Heart right ventricle (tissue), 16 donors: ENCODE results near the gene MRPS26. TPM values are rescaled to one million over a fixed set of nuclear protein-coding genes. Genes with fewer than 3 reads are reported as not detected.
"Not testable (repeated sequence)": the region's sequence is repeated elsewhere in the genome, so short reads cannot be mapped to it uniquely, and the experiment has no call there.

Experiments used
- ATAC-seq, 8 donors: fragments of 200-7000 bp; cut with Tn5 transposase; one replicate each; pipeline ENCODE4 v1.9.1; 2020; ENCODE audit warnings: mild to moderate bottlenecking in 8 of 8, moderate library complexity in 8 of 8, moderate number of reproducible peaks in 1 of 8
- DNase-seq, 2 donors: peaks; one replicate each; pipeline ENCODE4 v3.0.0-alpha.2; 2020
- H3K27ac ChIP-seq, 10 donors: fragments of 200-600 bp; sonication (generic) in 2 of 10; one replicate each; pipeline versions ENCODE4 v1.5.0 to v1.8.0; 2020 to 2022; ENCODE audit warnings: mild to moderate bottlenecking in 3 of 10
- H3K27me3 ChIP-seq, 7 donors: fragments of 200-600 bp; one replicate each; pipeline ENCODE4 v1.8.0; 2021 to 2022; ENCODE audit warnings: mild to moderate bottlenecking in 2 of 7
- H3K36me3 ChIP-seq, 9 donors: fragments of 200-600 bp; sonication (generic) in 1 of 9; one replicate each; pipeline versions ENCODE4 v1.5.0 to v1.8.0; 2020 to 2022; ENCODE audit warnings: mild to moderate bottlenecking in 2 of 9
- H3K4me1 ChIP-seq, 9 donors: fragments of 200-600 bp; sonication (generic) in 1 of 9; one replicate each; pipeline versions ENCODE4 v1.5.0 to v1.8.0; 2020 to 2022; ENCODE audit warnings: mild to moderate bottlenecking in 4 of 9
- H3K4me3 ChIP-seq, 10 donors: fragments of 200-600 bp; sonication (generic) in 2 of 10; one replicate each; pipeline versions ENCODE4 v1.5.0 to v1.8.0; 2020 to 2022; ENCODE audit warnings: mild to moderate bottlenecking in 7 of 10, moderate library complexity in 2 of 10
- H3K9me3 ChIP-seq, 11 donors: fragments of 200-600 bp in 10 of 11; sonication (generic) in 2 of 11; one replicate each; pipeline versions ENCODE4 v1.5.0 to v1.8.0; 2013 to 2022; ENCODE audit warnings: mild to moderate bottlenecking in 2 of 11, control low read depth in 1 of 11, moderate library complexity in 1 of 11
- WGBS, 2 donors: extraction: QIAGEN DNeasy Blood & Tissue Kit; methylation state at CpG; one replicate each; pipeline ENCODE4 v1.1.7; 2013; ENCODE audit warnings: inconsistent platforms in 1 of 2; 5-methylcytosine and 5-hydroxymethylcytosine counted together
- intact Hi-C, 10 donors: fragments of 100-400 bp; cut with DNase I; formaldehyde crosslinking; loops; one replicate each; pipeline versions ENCODE4 v1.11.1 to v1.14.2; 2022
- polyA plus RNA-seq, 2 donors: library from polyadenylated mRNA; stranded (reverse); fragments of 200-250 nt; gene quantifications; one replicate each; pipeline ENCODE4 v1.2.3, GENCODE V29; 2013
- total RNA-seq, 10 donors: library from RNA; stranded (reverse); fragmentation: NEBNext Ultra II Directional in 3 of 10; extraction: Animal tissue kit (Norgen Biotek cat#: 25700) in 3 of 10; gene quantifications; one replicate each; pipeline versions ENCODE4 v1.2.1 to v1.2.4, GENCODE V29; 2021 to 2023
- TF ChIP-seq, protein P1 (sequence below), 9 donors: fragments of 200-600 bp; sonication (generic) in 2 of 9; IDR thresholded peaks; one replicate each; pipeline versions ENCODE4 v1.5.0 to v1.8.0; 2021 to 2022; ENCODE audit warnings: antibody characterized with exemption in 9 of 9, mild to moderate bottlenecking in 5 of 9, moderate library complexity in 1 of 9
- donor health status: Arrhythmogenic right ventricular cardiomyopathy.
- donor health status: ischemic (EF 13 %, LVEDD 7.1; RV severe dilation, severe dysfunction).
- donor health status: healthy with polysubstance abuse.
- donor health status: DM: no; HTN: yes; CAD: no.
- donor health status: DM: no; HTN: no; CAD: no.
- donor health status: ischemic (EF 25% LVEDD 6.9; RV normal size, moderate dysfunction).
- donor health status: ischemic (EF 25% LVEDD 5.7; RV mildly dilated, moderate dysfunction).
- donor health status: healthy.
- donor health status: DM: yes; HTN: yes; CAD: no.
- donor health status: Ischemic cardiomyopathy.
- donor health status: ischemic (EF 35%, LVEDD 5.7; RV mildly dilated, moderate dysfunction).
- donor health status: nonischemic (EF 11% LVEDD 7.7; RV severe dilation, severe dysfunction).
- donor health status: DM: yes; HTN: yes; CAD: no.
- donor health status: PGD.
- donor health status: ischemic (EF 29% LVEDD 5.4; RV normal size, mild dysfunction).
- donor health status: nonischemic (EF 23%, LVEDD 6.1; RV moderate dilation, normal function).

The MRPS26 gene
- total and polyA plus RNA-seq, 12 donors, result 39.1 to 119 (median 52.4) TPM

GRCh38 chr20:3014179-3014578 lies 31.7 kb upstream of the MRPS26 start:
- no peak overlapping the region for H3K4me3 ChIP-seq
- H3K27me3 ChIP-seq, result no peaks in the 10 kb centered on the region
- ATAC-seq (no peak), DNase-seq (no peak)
- TF ChIP-seq, protein P1, sequence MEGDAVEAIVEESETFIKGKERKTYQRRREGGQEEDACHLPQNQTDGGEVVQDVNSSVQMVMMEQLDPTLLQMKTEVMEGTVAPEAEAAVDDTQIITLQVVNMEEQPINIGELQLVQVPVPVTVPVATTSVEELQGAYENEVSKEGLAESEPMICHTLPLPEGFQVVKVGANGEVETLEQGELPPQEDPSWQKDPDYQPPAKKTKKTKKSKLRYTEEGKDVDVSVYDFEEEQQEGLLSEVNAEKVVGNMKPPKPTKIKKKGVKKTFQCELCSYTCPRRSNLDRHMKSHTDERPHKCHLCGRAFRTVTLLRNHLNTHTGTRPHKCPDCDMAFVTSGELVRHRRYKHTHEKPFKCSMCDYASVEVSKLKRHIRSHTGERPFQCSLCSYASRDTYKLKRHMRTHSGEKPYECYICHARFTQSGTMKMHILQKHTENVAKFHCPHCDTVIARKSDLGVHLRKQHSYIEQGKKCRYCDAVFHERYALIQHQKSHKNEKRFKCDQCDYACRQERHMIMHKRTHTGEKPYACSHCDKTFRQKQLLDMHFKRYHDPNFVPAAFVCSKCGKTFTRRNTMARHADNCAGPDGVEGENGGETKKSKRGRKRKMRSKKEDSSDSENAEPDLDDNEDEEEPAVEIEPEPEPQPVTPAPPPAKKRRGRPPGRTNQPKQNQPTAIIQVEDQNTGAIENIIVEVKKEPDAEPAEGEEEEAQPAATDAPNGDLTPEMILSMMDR (IDR thresholded peaks at IDR 0.05), result no peak
- H3K4me1 ChIP-seq, result no peaks in the 10 kb centered on the region
- H3K9me3 ChIP-seq, result no peaks in the 10 kb centered on the region
- 98 to 99% methylated on average over 7 of the region's 7 CpGs for WGBS, 2 donors
- peaks cover 0 to 89% (median 11%) of the 10 kb centered on the region in 9 donors for H3K36me3 ChIP-seq
- intact Hi-C loops, result loop anchor here in 1 of 10 donors (10.0 kb wide), 1 partner anchor 149 kb away; no protein-coding TSS in a partner anchor
- H3K27ac ChIP-seq, result no peak overlapping the region

GRCh38 chr20:3014662-3015061 lies 31.2 kb upstream of the MRPS26 start:
- Histone ChIP-seq H3K27ac (no peak overlapping the region), H3K4me1 (no peaks in the 10 kb centered on the region), H3K27me3 (no peaks in the 10 kb centered on the region), H3K36me3 (peaks cover 0 to 84% (median 11%) of the 10 kb centered on the region in 9 donors), H3K9me3 (no peaks in the 10 kb centered on the region), H3K4me3 (no peak overlapping the region)
- WGBS, 2 donors, result 83 to 88% methylated on average over 3 of the region's 3 CpGs
- intact Hi-C loops, result loop anchor here in 1 of 10 donors (10.0 kb wide), 1 partner anchor 150 kb away; no protein-coding TSS in a partner anchor
- DNase-seq (no peak), ATAC-seq (no peak)
- TF ChIP-seq, protein P1 (IDR thresholded peaks at IDR 0.05), result no peak

DNA sequence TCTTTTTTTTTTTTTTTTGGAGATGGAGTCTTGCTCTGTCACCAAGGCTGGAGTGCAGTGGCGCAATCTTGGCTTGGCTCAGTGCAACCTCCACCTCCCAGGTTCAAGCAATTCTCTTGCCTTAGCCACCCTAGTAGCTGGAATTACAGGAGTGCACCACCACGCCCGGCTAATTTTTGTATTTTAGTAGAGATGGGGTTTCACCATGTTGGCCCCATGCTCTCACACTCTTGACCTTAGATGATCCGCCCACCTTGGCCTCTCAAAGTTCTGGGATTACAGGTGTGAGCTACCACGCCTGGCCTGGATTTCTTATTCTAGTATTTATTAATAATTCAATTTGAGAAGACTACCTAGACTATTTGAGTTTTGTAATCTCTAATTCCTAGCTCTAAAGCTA lies 30.6 kb upstream of the MRPS26 start:
- ATAC-seq, result not testable (repeated sequence)
- WGBS, 2 donors, result 97 to 98% methylated on average over 5 of the region's 5 CpGs

GRCh38 chr20:3021327-3021726 lies 24.5 kb upstream of the MRPS26 start:
- TF ChIP-seq, protein P1 (IDR thresholded peaks at IDR 0.05), result no peak
- ATAC-seq (peak in 1 of 8 donors; percentile 20), DNase-seq (no peak)
- Histone ChIP-seq H3K4me3 (no peak overlapping the region), H3K9me3 (no peaks in the 10 kb centered on the region), H3K36me3 (peaks cover 0 to 79% (median 45%) of the 10 kb centered on the region in 9 donors), H3K4me1 (no peaks in the 10 kb centered on the region), H3K27ac (no peak overlapping the region), H3K27me3 (no peaks in the 10 kb centered on the region)
- WGBS, 2 donors, result 91 to 96% methylated on average over 4 of the region's 4 CpGs
- intact Hi-C loops, result no loop called here

More for the DNA sequence above, 30.6 kb upstream of the MRPS26 start:
- peaks cover 0 to 78% (median 11%) of the 10 kb centered on the region in 9 donors for H3K36me3 ChIP-seq
- not testable (repeated sequence) for DNase-seq, H3K9me3 ChIP-seq, H3K4me1 ChIP-seq, H3K27me3 ChIP-seq, H3K4me3 ChIP-seq, H3K27ac ChIP-seq
- intact Hi-C loops, result loop anchor here in 1 of 10 donors (10.0 kb wide), 1 partner anchor 151 kb away; no protein-coding TSS in a partner anchor

DNA sequence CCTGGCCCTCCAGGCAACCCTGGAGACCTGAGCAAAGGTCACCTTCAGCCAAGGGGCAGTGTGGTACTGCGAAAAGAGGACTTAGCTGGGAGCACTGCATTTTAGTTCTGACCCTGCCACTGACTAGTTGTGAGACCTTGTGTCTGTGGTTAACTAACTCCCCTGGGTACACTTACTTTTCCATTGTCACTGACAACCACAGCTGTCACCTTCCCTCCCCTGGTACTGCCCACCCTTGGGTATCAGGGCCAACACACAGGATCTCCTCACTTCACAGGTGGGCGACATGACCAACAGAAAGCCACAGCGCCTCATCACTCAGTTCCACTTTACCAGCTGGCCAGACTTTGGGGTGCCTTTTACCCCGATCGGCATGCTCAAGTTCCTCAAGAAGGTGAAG lies 24.1 kb upstream of the MRPS26 start:
- H3K36me3 ChIP-seq, result peaks cover 0 to 79% (median 49%) of the 10 kb centered on the region in 9 donors
- no peaks in the 10 kb centered on the region for H3K27me3 ChIP-seq
- H3K4me3 ChIP-seq, result no peak overlapping the region
- H3K4me1 ChIP-seq, result no peaks in the 10 kb centered on the region
- TF ChIP-seq, protein P1 (IDR thresholded peaks at IDR 0.05), result no peak
- no peak overlapping the region for H3K27ac ChIP-seq
- ATAC-seq (peak in 2 of 8 donors; percentile 20 to 38), DNase-seq (no peak)
- intact Hi-C loops, result no loop called here
- no peaks in the 10 kb centered on the region for H3K9me3 ChIP-seq
- WGBS, 2 donors, result 97 to 98% methylated on average over 5 of the region's 5 CpGs

DNA sequence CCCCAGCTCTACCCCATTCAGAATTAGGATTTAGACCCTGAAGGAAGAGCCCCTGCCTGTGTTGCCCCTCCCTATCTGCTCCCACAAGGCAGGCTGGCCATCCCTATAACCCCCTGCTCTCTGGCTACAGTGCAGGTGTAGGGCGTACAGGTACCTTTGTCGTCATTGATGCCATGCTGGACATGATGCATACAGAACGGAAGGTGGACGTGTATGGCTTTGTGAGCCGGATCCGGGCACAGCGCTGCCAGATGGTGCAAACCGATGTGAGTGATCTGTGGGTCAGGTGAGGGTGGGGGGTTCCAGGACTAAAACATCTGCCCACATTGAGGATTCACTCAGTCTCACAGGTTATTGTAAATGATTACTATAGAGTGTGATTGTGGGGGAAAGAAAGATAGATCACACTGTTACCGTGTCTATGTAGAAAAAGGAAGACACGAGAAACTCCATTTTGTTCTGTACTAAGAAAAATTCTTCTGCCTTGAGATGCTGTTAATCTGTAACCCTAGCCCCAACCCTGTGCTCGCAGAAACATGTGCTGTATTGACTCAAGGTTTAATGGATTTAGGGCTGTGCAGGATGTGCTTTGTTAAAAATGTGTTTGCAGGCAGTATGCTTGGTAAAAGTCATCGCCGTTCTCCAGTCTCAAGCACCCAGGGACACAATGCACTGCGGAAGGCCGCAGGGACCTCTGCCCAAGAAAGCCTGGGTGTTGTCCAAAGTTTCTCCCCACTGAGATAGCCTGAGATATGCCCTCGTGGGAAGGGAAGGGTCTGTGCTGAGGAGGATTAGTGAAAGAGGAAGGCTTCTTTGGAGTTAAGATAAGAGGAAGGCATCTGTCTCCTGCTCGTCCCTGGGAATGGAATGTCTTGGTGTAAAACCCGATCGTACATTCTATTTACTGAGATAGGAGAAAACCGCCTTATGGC lies 23.0 kb upstream of the MRPS26 start:
- H3K9me3 ChIP-seq, intact Hi-C loops, H3K4me1 ChIP-seq, ATAC-seq, DNase-seq, H3K27ac ChIP-seq, H3K4me3 ChIP-seq, H3K27me3 ChIP-seq: not testable (repeated sequence)
- 83 to 84% methylated on average over 20 of the region's 20 CpGs for WGBS, 2 donors
- H3K36me3 ChIP-seq, result peaks cover 0 to 79% (median 53%) of the 10 kb centered on the region in 9 donors
